ENCODE results near the gene BORCS5.
A peak's percentile ranks its signal among the peaks of the same experiment; 100 is the strongest.

Gene BORCS5

DNA sequence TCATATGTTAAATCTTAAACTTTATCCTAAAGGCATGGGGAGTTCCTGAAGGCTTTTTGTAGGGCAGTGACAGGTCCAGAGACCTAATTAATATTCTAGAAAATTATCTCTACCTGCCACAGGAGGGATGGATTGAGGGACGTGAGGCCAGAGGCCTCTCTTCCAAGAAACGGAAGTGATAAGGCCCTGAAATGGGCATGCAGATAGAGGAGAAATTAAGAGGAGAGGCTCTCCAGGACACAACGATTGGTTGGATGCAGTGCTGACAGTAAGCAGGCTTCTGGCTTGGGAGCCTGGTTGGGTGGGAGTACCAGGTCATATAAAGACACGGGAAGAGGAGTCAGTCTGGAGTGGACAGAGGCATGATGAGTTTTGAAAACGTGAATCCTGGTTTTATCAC lies 3.1 kb upstream of the BORCS5 start:
- no peak for DNase-seq

DNA sequence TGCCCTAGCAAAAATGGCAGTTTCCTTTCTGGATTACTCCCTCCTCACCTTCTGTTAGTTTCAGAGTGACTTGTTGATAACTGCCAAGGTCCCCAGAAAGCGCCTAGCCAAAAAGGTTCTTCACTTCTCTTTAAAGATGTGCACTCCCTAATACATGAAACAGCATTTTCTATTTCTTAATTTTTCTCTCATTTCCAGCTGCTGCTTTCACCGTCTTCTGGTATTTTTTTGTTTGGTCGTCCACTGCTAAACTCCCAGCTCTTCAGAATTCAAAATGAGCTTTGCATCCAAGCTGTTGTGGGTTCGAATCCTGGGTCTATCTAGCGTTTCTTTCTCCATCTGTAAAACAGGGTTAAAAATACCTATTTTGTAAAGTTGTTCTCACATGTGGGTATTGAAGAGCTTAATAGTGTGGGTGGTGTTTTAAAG lies 397 bp upstream of the BORCS5 start:
- no peak for DNase-seq

DNA sequence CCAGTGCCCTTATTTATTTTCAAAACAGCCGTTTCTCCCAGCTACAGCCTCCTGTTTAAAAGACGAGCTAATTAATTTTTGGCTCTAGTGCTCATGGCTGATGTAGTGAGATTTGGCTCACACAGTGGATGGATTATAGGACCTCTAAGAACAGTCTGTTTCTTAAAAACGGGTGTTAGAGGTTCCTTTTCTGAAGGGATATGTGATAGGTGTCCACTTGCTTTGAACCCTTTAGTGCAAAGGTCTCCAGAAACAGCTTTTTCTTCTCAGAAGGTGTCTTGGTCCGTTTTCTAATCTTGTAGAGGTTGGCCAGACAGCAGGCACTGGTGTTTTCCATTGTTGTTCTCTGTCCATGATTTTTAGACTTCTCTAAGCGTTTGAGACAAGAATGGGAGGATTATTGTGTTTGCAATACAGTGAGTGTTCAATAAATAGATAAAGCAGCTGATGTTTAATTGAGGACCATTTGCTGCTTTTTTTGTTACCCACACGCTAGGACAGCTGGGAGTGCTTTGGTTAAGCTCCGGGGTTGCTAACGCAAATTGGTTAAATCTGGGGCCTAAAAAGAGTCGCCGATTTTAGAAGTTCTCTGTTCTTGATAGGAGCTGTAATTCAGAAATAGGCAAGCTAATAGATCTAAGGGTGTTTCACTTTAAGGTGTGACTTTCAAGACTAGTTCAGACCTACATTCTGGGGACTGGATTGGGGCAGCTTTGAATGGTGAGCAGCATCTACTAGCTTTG lies 1.0 kb downstream of the BORCS5 start:
- DNase-seq = peak; percentile 22

DNA sequence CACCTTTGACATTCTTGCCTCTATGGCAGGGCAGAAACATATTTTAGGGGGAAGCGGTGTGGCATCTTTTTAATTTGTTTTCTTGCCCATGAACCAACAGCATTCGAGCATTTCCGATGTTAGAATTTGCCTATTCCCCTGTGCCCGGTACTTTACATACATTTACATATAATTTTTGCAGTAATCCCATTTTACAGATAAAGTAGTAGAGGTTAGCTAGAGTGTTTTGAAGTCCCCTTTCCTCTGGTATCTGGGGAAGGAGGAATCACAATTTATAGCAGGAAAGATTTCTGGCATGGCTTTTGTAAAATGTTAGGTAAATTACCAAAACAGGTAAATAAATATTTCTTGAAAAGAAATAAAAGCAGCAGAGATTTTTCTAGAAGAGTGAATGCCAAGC lies 1.6 kb downstream of the BORCS5 start:
- no peak for DNase-seq

DNA sequence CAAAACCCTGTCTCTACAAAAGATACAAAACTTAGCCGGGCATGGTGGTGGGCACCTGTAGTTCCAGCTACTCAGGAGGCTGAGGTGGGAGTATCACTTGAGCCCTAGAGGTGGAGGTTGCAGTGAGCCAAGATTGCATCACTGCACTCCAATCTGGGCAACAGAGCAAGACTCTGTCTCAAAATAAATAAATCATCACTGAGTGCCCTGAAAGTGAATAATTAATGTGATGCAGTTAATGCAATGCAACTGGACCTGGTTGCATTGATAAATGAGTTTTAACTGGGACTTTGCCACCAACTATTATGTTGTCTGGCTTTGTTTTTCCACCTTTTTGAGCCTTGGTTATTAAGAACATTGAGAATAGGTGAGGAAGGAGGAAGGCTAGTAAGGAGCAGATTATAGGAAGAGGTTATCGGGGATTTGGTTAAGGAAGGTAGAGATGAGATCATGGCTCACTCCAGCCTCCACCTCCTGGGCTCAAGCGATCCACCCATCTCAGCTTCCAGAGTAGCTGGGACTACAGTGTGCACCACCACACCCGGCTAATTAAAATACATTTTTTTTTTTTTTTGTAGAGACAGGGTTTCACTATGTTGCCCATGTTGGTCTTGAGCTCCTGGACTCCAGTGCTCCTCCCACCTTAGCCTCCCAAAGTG lies 8.0 kb downstream of the BORCS5 start:
- DNase-seq = no peak

DNA sequence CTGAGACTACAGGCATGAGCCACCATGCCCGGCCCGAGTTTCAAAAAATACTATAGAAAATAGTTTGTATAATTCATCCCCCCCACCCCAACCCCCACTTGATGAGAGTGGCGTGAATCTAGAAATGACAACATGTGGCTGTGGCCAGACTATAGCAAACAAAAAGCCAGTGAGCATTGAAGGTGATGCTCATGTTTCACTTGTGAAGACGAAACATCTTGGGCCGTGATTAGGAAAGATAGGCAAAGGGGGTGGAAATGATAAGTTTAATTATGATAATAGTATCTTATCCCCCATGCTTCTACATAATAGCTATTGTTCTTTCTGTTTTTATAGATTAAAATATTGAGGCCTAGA lies 8.5 kb downstream of the BORCS5 start:
- no peak for DNase-seq

DNA sequence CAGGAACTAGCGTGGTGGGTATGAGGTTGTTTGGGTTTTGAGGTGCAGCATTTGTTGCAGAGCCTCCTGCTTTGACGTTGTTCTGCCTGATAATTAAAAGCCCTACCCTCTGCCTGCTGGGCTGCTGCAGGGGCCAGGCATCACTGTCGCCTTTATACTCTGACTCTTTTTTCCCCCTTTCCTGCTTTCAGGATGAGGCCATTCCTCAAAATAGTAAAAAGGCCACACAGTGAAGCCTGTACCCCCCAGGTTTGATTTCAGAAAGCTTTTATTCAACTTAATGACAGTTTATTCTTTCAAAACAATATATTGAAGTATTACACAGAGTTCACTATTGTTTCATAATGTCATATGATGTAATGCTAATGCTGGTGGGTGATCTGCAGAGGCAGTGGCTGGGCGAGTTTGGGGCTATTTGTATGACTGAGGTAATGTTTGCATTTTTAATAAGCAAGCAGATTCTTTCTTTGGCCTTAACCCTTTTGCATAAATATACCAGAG lies 9.1 kb downstream of the BORCS5 start:
- DNase-seq = no peak

DNA sequence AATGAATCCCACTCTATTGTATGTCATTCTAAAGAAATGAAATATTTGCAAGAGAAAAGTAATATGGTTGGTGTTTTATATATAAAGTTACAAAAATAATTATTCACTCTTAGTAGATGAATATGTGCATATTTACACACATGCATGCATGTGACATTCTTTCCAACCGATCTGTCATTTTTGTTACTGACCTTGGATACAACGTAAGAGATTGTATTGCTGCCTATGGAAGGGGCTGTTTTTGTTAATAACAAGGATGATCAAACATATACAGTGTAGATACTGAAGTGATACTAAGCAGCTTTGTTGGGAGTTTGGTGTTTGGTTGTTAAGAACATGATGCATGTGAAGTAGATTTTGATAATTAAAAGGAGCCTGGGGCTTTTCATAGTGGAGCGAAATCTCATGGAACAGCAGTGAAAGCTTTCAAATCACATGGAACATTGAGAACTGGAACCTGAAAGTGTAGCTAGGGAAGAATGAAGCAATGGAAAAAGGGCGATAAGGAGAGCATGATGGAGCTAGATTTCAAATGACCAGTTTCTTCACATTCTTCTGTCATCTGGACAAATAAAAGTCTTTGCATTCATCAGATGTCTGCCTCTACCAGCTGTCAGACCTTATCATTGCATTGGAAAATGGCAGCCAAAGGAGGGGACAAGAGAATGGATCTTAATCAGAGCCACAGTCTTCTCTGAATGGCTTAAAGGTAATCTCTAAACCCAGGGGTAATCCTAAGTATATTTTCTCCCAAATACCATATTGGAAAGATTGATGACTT lies 10.0 kb downstream of the BORCS5 start:
- DNase-seq = no peak

DNA sequence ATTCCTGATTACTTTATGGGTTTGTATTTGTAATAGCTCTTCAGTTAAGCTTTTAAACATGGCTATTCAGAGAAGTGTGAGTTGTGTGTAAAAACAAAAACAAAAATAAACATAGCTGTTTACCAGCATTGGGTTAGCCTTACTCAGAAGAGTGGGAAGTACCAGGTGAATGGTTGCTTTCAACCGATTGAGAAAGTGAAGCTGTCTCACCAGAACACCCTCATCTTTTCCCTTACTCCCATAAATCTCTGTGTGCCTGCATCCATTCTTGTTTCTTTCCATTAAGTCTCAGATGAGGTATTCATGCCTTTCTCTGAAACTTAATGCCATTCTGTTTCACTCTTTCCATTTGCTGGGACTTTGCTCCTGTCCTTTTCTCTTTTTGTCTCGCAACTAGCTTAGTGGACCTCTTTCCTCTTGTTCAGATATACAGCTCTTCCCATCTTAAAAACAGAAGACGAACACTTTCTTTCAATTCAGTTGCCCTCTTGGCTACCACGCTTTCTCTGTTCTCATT lies 10.7 kb downstream of the BORCS5 start:
- no peak for DNase-seq

DNA sequence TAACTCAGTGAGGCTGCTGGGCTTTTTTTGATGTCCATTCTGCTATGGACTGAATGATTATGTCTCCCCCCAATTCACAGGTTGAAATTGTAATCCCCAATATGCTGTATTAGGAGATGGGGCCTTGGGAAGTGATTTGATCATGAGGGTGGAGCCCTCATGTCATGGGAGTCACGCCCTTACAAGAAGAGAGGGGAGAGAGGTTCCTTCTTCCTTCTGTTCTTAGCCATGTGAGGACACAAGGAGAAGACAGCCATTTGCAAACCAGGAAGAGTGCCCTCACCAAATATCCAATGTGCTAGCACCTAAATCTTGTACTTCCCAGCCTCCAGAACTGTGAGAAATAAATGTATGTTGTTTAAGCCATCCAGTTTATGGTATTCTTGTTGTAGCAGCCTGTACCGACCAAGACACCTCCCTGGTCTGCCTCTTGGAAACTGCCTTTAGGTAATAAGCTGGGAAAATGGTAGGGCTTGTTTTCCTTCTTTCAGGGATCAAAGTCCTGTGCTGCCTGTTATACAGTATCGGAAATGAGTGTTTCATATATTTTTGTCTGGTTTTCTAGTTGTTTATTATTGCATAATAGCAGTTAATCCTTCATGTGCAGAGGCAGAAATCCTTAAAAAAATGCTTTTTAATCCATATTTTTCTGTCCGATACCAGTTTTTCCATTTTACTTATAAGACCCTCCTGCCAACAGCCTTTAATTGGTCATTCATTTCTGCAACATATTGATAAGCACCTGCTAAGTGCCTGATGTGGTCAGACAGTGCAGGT lies 16.3 kb downstream of the BORCS5 start:
- no peak for DNase-seq

DNA sequence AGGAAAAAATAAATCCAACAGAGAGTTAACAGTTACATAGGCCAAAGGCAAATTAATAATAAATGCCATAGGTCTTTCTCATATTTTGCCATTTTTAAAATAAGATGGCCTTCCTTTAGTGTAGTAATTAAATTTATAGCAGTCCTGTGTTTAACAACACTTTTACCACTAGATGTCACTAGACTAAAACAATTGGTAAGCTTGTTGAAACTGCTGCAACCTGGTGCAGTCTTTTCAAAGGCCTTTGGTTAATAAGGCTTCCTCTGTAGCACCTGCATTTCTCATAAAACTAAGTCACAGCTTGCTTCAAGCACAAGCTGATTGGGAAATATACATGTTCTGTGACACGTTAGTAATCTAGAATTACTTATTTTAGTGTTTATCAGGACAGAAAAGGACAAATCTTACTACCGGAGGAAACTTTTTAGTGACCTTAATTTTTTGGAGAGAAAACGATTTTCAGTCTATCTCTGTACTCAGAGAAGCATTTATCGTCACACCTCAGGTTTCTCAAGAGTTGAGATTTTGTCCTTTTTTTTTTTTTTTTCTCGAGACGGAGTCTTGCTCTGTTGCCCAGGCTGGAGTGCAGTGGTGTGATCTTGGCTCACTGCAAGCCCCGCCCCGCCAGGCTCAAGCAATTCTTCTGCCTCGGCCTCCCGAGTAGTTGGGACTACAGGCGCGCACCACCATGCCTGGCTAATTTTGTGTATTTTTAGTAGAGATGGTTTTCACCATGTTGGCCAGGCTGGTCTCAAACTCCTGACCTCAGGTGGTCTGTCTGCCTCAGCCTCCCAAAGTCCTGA lies 20.0 kb downstream of the BORCS5 start:
- peak; percentile 80 for DNase-seq

DNA sequence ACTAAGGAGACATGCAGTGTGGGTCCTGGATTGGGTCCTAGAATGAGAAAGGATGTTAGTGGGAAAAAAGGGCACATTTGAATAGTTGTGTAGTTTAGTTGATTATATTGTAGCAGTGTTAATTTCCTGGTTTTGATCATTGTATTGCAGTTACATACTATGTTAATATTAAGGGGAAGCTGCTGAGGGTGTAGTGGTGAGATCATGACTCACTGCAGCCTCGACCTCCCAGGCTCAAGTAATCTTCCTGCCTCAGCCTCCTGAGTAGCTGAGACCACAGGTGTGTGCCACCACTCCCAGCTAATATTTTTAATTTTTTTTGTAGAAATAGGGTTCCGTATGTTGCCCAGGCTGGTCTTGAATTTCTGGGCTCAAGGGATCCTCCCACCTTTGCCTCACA lies 21.7 kb downstream of the BORCS5 start:
- DNase-seq = no peak

DNA sequence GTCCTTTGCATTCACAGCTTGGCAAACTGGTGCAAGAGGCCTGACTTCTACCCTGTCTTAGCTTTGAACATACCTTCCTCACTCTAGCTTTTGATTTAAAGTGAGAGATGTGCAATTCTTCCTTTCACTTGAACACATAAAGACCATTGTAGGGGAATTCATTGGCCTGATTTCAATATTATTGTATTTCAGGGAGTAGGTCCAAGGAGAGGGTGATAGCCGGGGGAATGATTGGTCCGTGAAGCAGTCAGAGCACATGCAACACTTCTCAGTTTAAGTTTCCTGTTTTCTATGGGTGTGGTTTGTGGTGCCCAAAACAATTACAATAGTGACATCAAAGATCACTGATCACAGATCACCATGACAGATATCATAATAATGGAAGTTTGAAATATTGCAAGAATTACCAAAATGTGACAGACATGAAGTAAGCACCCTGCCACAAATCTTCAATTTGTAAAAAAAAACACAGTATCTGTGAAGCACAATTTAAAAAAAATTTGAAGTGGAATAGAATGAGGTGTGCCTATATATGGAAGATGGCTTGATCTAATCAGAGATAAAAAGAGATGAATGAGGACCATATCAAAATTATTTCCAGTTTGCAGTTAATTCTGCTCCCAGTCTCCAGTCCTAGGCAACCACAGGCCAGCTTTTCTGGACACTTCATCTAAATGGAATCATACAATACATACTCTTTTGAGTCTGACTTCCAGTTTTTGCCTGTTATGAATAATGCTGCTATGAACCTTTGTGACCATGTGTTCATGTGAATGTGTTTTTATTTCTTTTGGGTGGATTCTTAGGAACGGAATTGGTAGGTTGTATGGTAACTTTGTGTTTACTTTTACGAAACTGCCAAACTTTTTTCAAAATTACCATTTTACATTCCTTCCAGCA lies 23.2 kb downstream of the BORCS5 start:
- no peak for DNase-seq

DNA sequence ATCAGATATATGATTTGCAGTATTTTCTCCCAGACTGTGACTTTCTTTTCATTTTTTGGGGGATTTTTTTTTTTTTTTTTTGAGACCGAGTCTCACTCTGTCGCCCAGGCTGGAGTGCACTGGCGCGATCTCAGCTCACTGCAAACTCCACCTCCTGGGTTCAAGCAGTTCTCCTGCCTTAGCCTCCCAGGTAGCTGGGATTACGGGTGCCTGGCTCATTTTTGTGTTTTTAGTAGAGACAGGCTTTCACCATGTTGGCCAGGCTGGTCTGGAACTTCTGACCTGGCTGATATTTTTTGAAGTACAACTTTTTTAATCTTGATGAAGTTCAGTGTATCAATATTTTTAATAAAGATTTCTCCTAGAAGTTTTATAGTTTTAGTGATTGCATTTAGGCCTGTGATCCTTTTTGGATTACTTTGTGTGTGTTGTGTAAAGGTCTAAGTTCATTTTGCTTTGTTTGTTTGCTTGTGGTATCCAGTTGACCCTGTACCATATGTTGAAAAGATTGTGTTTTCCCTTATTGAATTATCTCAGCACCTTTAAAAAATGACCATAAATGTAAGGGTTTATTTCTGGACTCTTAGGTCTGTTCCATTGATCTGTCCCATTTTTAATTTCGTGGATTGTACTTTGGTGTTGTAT lies 24.2 kb downstream of the BORCS5 start:
- no peak for DNase-seq

DNA sequence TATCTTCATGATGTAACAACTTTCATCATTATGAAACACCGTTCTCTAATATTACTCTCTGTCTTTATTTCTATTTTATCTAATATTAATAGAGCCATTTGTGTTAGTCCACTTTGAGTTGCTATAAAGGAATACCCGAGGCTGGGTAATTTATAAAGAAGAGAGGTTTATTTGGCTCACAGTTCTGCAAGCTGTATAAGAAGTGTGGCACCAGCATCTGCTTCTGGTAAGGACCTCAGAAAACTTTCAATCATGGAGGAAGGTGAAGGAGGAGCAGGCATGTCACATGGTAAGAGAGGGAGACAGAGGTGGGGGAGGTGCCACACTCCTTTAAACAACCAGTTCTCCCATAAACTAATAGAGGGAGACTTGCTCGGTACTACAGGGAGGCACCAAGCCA lies 25.1 kb downstream of the BORCS5 start:
- DNase-seq = no peak

DNA sequence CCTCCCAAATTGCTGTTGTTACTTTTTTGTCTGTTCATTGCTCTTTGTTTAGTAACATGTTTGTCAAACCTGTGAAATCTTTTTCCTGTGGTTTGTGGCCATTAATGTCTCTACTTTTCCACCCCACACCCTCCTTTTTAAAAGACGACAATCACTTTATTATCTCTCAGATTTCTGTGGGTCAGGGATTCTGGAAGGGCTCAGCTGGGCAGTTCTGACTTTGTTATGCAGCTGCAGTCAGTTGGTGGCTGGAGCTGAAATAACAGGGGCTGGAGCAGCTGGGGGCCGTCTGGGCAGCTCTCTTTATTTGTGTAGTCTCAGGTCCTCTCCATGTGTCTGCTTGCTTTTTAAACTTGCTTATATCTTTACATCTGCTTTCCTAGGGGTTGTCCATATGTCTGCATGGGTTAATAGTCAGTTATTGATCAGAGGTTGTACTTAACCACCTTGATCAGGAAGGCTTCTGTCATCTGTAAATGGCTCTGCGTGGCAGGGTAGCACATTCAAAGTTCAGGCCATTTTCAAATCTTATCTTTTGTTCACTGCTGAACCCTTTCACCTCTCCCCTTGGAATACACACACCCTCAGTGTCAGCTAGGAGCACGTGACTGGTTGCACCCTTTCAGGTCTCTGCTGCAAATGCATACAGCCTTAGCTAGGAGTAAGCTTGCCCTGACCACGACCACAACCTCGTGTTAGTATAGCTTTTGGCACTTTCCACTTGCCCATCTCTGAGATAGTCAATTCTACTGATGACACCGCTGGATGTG lies 27.9 kb downstream of the BORCS5 start:
- no peak for DNase-seq

DNA sequence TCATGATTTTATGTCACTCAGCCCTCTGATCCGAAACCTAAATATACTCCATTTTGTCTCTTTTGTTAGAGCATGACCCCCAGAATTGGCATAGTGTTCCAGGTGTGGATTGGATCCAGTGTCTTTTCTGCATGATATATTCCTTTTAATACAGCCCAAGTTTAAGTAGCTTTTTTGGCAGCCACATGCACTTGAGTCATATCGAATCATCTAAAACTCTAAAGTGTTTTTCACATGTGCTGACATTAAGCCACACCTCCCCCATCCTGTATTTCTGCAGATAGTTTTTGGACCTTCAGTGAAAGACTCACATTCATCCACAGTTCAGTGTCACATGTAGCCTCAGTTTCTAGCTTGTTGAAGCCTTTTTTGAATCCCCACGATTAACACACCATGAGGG lies 30.6 kb downstream of the BORCS5 start:
- no peak for DNase-seq

DNA sequence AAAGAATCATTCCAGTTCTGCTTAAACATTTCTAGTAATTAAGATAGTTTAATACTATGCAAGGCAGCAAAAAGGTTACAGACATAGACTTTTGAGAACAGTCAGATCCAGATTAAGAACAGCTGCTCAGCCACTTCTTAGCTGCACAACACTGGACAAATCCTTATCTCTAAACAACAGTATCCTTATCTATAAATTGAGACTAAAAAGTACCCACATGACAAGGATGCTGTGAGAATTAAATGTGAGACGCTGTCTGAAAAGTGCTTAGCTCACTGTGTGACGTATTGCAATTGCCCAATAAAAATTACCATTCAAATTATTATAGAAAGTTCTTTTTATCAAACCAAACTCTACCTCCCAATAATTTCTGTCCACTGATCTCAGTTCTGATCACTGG lies 35.5 kb downstream of the BORCS5 start:
- no peak for DNase-seq

DNA sequence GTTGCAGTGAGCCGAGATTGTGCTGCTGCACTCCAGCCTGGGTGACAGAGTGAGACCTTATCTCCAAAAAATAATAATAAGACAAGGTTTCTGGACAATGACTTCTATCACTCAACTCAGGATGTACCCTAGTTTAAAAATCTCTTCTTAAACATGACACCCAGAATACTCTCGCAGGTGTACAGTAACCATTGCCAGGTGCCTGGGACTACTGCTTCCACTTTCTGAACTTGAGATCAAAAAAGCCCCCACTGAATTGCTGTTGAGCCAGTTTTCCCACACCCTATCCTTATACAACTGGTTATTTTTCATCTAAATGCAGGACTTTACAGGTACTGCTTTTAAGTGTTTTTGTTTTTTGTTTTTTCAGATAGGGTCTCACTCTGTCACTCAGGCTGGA lies 36.3 kb downstream of the BORCS5 start:
- DNase-seq = no peak

DNA sequence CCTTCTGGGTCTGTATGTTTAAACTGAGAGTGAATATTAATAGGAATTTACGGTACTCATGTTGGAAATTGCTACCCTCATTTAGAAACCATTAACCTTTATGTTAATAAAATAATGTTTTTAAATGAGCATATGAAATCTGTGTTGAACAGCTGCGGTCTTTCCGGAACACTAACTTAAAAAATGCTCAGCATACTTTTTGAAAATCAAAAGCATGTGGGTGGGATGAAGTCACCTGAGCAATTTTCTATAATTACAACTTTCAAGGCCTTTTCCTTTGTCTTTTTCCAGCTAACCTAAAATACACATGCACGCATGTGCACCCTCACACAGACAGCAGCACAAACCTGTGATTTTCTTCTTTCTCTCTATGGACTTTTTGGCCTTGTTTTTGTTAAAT lies 39.8 kb downstream of the BORCS5 start:
- DNase-seq = no peak
